ENCODE results near the gene TTYH2. TPM values are rescaled to one million over a fixed set of nuclear protein-coding genes. Genes with fewer than 3 reads are reported as not detected.
A peak's percentile ranks its signal among the peaks of the same experiment; 100 is the strongest.

The TTYH2 gene
- total RNA-seq, 1 experiment from 2014 or later: 72.9 TPM

- no peak for DNase-seq (ENCODE audit: low read depth, low spot score)
- in situ Hi-C loops (cut with HindIII; ENCODE audit: low pct_unique_long_range_greater_than_20kb, low sequenced_read_pairs): no loop called here
These were observed 77.0 kb downstream of the TTYH2 start for GRCh38 chr17:74290340-74290739.

- in situ Hi-C loops (cut with HindIII; ENCODE audit: low pct_unique_long_range_greater_than_20kb, low sequenced_read_pairs): no loop called here
- DNase-seq (ENCODE audit: low read depth, low spot score): no peak
These were observed 79.1 kb downstream of the TTYH2 start for GRCh38 chr17:74292495-74292894.

- in situ Hi-C loops (cut with HindIII; ENCODE audit: low pct_unique_long_range_greater_than_20kb, low sequenced_read_pairs): no loop called here
- DNase-seq (ENCODE audit: low read depth, low spot score): no peak
These were observed 82.5 kb downstream of the TTYH2 start for GRCh38 chr17:74295625-74296547.

GRCh38 chr17:74296548-74296936 is 83.2 kb downstream of the TTYH2 start:
- DNase-seq (ENCODE audit: low read depth, low spot score): peak; percentile 93

GRCh38 chr17:74297941-74298340 is 84.6 kb downstream of the TTYH2 start:
- in situ Hi-C loops (cut with HindIII; ENCODE audit: low pct_unique_long_range_greater_than_20kb, low sequenced_read_pairs): no loop called here
- DNase-seq (ENCODE audit: low read depth, low spot score): no peak

More at GRCh38 chr17:74296548-74296936, 83.2 kb downstream of the TTYH2 start:
- in situ Hi-C loops (cut with HindIII; ENCODE audit: low pct_unique_long_range_greater_than_20kb, low sequenced_read_pairs): no loop called here

- in situ Hi-C loops (cut with HindIII; ENCODE audit: low pct_unique_long_range_greater_than_20kb, low sequenced_read_pairs): no loop called here
- no peak for DNase-seq (ENCODE audit: low read depth, low spot score)
These were observed 85.4 kb downstream of the TTYH2 start for GRCh38 chr17:74298778-74299177.

GRCh38 chr17:74299226-74300009 is 86.0 kb downstream of the TTYH2 start:
- in situ Hi-C loops (cut with HindIII; ENCODE audit: low pct_unique_long_range_greater_than_20kb, low sequenced_read_pairs): loop anchor here (5.0 to 10.0 kb wide), 2 partner anchors 48 to 175 kb away; no protein-coding TSS in a partner anchor
- no peak for DNase-seq (ENCODE audit: low read depth, low spot score)

GRCh38 chr17:74303305-74303704 is 89.9 kb downstream of the TTYH2 start:
- no peak for DNase-seq (ENCODE audit: low read depth, low spot score)
- in situ Hi-C loops (cut with HindIII; ENCODE audit: low pct_unique_long_range_greater_than_20kb, low sequenced_read_pairs): loop anchor here (5.0 to 10.0 kb wide), 2 partner anchors 44 to 171 kb away; no protein-coding TSS in a partner anchor

- in situ Hi-C loops (cut with HindIII; ENCODE audit: low pct_unique_long_range_greater_than_20kb, low sequenced_read_pairs): loop anchor here (5.0 to 10.0 kb wide), 2 partner anchors 43 to 171 kb away; no protein-coding TSS in a partner anchor
- DNase-seq (ENCODE audit: low read depth, low spot score): no peak
These were observed 90.8 kb downstream of the TTYH2 start for GRCh38 chr17:74304184-74304583.

- in situ Hi-C loops (cut with HindIII; ENCODE audit: low pct_unique_long_range_greater_than_20kb, low sequenced_read_pairs): loop anchor here (10.0 kb wide), 1 partner anchor 169 kb away; no protein-coding TSS in a partner anchor
- DNase-seq (ENCODE audit: low read depth, low spot score): peak; percentile 62
These were observed 92.7 kb downstream of the TTYH2 start for GRCh38 chr17:74305865-74306654.

- no peak for DNase-seq (ENCODE audit: low read depth, low spot score)
- in situ Hi-C loops (cut with HindIII; ENCODE audit: low pct_unique_long_range_greater_than_20kb, low sequenced_read_pairs): loop anchor here (10.0 kb wide), 1 partner anchor 167 kb away; no protein-coding TSS in a partner anchor
These were observed 94.8 kb downstream of the TTYH2 start for GRCh38 chr17:74307984-74308773.

- in situ Hi-C loops (cut with HindIII; ENCODE audit: low pct_unique_long_range_greater_than_20kb, low sequenced_read_pairs): loop anchor here (10.0 kb wide), 1 partner anchor 165 kb away; no protein-coding TSS in a partner anchor
- no peak for DNase-seq (ENCODE audit: low read depth, low spot score)
These were observed 96.5 kb downstream of the TTYH2 start for GRCh38 chr17:74309902-74310301.

Other genes starting within 250 kb of the TTYH2 start
- 7,933 and 8,102 TPM in 2 replicates for gene RPL38, start 9.9 kb upstream of the TTYH2 start, total RNA-seq (2014; rRNA removed; shearing (Covaris generic))
- not detected in 2 replicates for gene DNAI2, start 60.7 kb downstream of the TTYH2 start, total RNA-seq (2014; rRNA removed; shearing (Covaris generic))
- 0.11 TPM in 1 of 2 replicates, not detected in the other for gene KIF19, start 112.7 kb downstream of the TTYH2 start, total RNA-seq (2014; rRNA removed; shearing (Covaris generic))
- gene BTBD17, start 148.3 kb downstream of the TTYH2 start, total RNA-seq (2014; rRNA removed; shearing (Covaris generic)): not detected in 2 replicates
- not detected in 2 replicates for gene GPR142, start 153.9 kb downstream of the TTYH2 start, total RNA-seq (2014; rRNA removed; shearing (Covaris generic))
- 0.45 TPM in 1 of 2 replicates, not detected in the other for gene GPRC5C, start 218.5 kb downstream of the TTYH2 start, total RNA-seq (2014; rRNA removed; shearing (Covaris generic))

Measured in SK-MEL-5 (cell line).